ENCODE measurements around the gene GATC. TPM values are rescaled to one million over a fixed set of nuclear protein-coding genes. Genes with fewer than 3 reads are reported as not detected.

Gene GATC
- total RNA-seq, 4 donors from 2014 or later = 17.5 to 27.8 (median 21.0) TPM

- WGBS = 0% methylated on average over 1 of the region's 53 CpGs
- peak; percentile 97 to 98 for DNase-seq (ENCODE audit: low spot score in 2 of 2)
- Histone ChIP-seq H3K36me3 (peaks cover 21% of the 10 kb centered on the region), H3K4me3 (peak within 1 kb of the TSS; percentile 91), H3K9me3 (no peaks in the 10 kb centered on the region), H3K4me1 (peaks cover 27% of the 10 kb centered on the region), H3K27ac (peak within 1 kb of the TSS; percentile 86), H3K27me3 (no peaks in the 10 kb centered on the region)
- TF ChIP-seq POLR2A (IDR thresholded peaks at IDR 0.05) (peak; percentile 16 to 84), POLR2AphosphoS5 (IDR thresholded peaks at IDR 0.05) (peak; percentile 20 to 77 (median 39)), EP300 (IDR thresholded peaks at IDR 0.05) (no peak)
- TF ChIP-seq, protein P1, sequence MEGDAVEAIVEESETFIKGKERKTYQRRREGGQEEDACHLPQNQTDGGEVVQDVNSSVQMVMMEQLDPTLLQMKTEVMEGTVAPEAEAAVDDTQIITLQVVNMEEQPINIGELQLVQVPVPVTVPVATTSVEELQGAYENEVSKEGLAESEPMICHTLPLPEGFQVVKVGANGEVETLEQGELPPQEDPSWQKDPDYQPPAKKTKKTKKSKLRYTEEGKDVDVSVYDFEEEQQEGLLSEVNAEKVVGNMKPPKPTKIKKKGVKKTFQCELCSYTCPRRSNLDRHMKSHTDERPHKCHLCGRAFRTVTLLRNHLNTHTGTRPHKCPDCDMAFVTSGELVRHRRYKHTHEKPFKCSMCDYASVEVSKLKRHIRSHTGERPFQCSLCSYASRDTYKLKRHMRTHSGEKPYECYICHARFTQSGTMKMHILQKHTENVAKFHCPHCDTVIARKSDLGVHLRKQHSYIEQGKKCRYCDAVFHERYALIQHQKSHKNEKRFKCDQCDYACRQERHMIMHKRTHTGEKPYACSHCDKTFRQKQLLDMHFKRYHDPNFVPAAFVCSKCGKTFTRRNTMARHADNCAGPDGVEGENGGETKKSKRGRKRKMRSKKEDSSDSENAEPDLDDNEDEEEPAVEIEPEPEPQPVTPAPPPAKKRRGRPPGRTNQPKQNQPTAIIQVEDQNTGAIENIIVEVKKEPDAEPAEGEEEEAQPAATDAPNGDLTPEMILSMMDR (IDR thresholded peaks at IDR 0.05) = no peak
These were observed 49.6 kb downstream of the GATC start, which contains the start of gene DYNLL1 for GRCh38 chr12:120495731-120496412. TSS of gene DYNLL1 (plus strand) at chr12:120496113. CDS start at chr12:120496422, 309 bp downstream.

DNA sequence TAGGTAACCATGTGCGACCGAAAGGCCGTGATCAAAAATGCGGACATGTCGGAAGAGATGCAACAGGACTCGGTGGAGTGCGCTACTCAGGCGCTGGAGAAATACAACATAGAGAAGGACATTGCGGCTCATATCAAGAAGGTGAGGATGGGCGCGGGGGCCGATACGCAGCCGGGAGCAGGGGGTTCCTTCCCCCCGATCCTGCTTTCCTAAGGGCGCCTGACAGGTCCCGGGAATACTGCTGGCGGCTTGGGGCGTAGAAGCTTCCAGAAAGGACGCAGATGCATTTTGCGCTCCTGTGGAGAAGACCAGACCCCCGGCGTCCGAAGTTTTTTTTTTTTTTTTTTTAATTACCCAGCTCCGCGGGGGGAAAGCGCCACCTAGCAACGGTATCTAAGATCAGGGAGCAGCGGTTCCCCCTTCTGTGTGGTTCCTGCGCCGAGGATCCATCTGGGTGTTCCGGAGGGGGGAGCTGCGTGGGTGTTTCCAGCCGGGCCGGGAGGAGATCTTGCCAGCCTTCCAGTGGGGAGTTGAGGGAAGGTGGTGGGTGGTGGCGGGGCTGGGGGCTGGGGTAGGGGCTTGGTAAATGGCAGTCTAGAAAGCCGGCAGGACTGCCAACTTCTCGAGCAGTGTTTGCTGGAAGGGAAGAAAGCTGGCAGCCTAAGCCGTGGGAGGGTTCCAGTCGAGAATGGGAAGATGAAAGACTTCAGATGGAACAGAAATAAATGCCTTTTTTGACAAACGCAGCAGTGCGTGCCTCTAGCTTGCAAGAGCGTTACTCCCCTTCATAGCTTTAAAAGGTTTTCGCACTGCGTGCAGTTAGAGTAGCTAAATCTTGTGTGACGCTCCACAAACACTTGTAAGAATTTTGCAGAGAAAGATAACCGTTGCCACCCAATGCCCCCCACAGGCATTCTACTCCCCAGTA lies 50.4 kb downstream of the GATC start:
- Histone ChIP-seq H3K27ac (peak overlapping the region; percentile 86), H3K9me3 (no peaks in the 10 kb centered on the region), H3K36me3 (peaks cover 25% of the 10 kb centered on the region), H3K27me3 (no peaks in the 10 kb centered on the region), H3K4me3 (peak overlapping the region; percentile 91), H3K4me1 (peaks cover 27% of the 10 kb centered on the region)
- DNase-seq (ENCODE audit: low spot score in 2 of 2) = peak; percentile 74 to 86
- TF ChIP-seq POLR2AphosphoS5 (IDR thresholded peaks at IDR 0.05) = no peak
- TF ChIP-seq, protein P1 (IDR thresholded peaks at IDR 0.05) = no peak
- TF ChIP-seq POLR2A (IDR thresholded peaks at IDR 0.05) = no peak
- no peak for TF ChIP-seq EP300 (IDR thresholded peaks at IDR 0.05)
- 1% methylated on average over 41 of the region's 47 CpGs for WGBS

DNA sequence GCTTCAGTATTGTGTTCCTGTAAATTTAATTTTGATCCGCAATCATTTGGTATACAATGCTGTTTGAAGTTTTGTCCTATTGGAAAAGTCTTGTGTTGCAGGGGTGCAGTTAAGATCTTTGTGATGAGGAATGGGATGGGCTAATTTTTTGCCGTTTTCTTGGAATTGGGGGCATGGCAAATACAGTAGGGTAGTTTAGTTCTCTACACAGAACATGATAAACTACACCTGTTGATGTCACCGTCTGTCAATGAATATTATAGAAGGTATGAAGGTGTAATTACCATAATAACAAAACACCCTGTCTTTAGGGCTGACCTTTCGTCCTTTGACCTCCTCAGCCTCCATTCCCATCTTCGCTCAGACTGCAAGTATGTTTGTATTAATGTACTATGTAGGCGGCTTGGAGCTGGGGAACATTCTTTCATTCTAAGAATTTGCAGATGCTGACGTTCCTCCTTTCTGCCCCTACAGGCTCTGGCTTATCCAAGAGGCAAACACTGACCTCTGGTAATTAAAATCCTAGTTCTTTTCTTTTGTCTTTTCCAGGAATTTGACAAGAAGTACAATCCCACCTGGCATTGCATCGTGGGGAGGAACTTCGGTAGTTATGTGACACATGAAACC lies 51.4 kb downstream of the GATC start:
- no peaks in the 10 kb centered on the region for H3K27me3 ChIP-seq
- no peak for DNase-seq (ENCODE audit: low spot score in 2 of 2)
- H3K4me1 ChIP-seq = peaks cover 27% of the 10 kb centered on the region
- WGBS = 26% methylated on average over 9 of the region's 9 CpGs
- no peak overlapping the region for H3K27ac ChIP-seq
- H3K36me3 ChIP-seq = peaks cover 27% of the 10 kb centered on the region
- no peaks in the 10 kb centered on the region for H3K9me3 ChIP-seq
- TF ChIP-seq POLR2AphosphoS5 (IDR thresholded peaks at IDR 0.05) (no peak), POLR2A (IDR thresholded peaks at IDR 0.05) (no peak), EP300 (IDR thresholded peaks at IDR 0.05) (no peak)
- TF ChIP-seq, protein P1 (IDR thresholded peaks at IDR 0.05) = no peak
- H3K4me3 ChIP-seq = peak overlapping the region; percentile 91

DNA sequence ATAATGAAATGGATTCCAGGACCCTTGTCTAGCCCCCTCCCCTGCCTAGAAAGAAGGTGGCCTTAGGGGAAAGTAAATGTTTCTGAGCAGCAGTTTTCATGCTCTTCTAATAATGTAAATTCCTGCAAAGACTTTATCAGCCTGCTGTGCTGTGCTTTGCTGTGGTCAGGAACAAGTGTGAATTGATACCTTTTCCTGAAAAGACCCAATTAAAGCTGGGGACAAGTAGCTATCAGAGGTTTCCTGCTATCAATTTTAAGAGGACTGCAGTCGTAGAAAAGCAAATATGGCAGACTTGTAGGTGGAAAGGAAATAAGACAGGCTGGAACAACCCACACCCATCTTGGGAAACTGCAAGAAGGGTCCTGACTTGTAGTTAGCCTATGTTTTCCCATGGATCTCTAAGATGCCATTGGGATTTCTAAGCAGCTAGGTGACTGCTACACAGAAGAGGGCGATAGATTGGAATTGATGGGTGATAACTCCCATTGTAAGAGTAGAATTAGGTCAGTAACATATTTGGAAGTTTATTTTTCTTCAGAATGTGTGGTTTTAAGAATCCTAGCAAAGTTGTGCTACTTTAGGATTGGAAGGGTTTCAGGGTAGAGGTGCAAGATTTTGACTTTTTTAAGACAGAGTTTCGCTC lies 52.7 kb downstream of the GATC start:
- DNase-seq (ENCODE audit: low spot score in 2 of 2) = no peak
- Histone ChIP-seq H3K27me3 (no peaks in the 10 kb centered on the region), H3K36me3 (peaks cover 41% of the 10 kb centered on the region), H3K4me1 (peaks cover 27% of the 10 kb centered on the region), H3K4me3 (no peak overlapping the region), H3K27ac (no peak overlapping the region), H3K9me3 (no peaks in the 10 kb centered on the region)
- 92% methylated on average over 3 of the region's 3 CpGs for WGBS
- TF ChIP-seq EP300 (IDR thresholded peaks at IDR 0.05) = no peak

GRCh38 chr12:120500581-120500980 lies 54.3 kb downstream of the GATC start:
- TF ChIP-seq, protein P1 (IDR thresholded peaks at IDR 0.05) = no peak
- TF ChIP-seq EP300 (IDR thresholded peaks at IDR 0.05) = no peak
- no peak for TF ChIP-seq POLR2AphosphoS5 (IDR thresholded peaks at IDR 0.05)
- no peak for TF ChIP-seq POLR2A (IDR thresholded peaks at IDR 0.05)
- Histone ChIP-seq H3K9me3 (no peaks in the 10 kb centered on the region), H3K27me3 (no peaks in the 10 kb centered on the region), H3K4me3 (no peak overlapping the region), H3K27ac (no peak overlapping the region), H3K36me3 (peaks cover 41% of the 10 kb centered on the region), H3K4me1 (peaks cover 17% of the 10 kb centered on the region)
- no peak for DNase-seq (ENCODE audit: low spot score in 2 of 2)
- WGBS = 65% methylated on average over 1 of the region's 1 CpG
